HG02623 (cell line): Measurements from ENCODE around the gene CIITA.

Source experiments
- ATAC-seq: cut with Tn5 transposase; IDR thresholded peaks from one replicate; pipeline ENCODE4 v1.9.1; 2021; ENCODE audit warnings: moderate library complexity; ENCODE audit not compliant: unreplicated experiment

Gene CIITA

GRCh38 chr16:10879681-10880589 lies 2.9 kb downstream of the CIITA start:
- no peak for ATAC-seq

GRCh38 chr16:10880594-10881452 lies 3.8 kb downstream of the CIITA start:
- no peak for ATAC-seq

- ATAC-seq, result no peak
Observed at GRCh38 chr16:10881479-10882030, 4.6 kb downstream of the CIITA start.

- ATAC-seq, result no peak
Observed at GRCh38 chr16:10883004-10883403, 6.0 kb downstream of the CIITA start.

GRCh38 chr16:10885246-10885645 lies 8.2 kb downstream of the CIITA start:
- no peak for ATAC-seq

- no peak for ATAC-seq
Observed at GRCh38 chr16:10888320-10888937, 11.4 kb downstream of the CIITA start.

GRCh38 chr16:10889855-10890254 lies 12.9 kb downstream of the CIITA start:
- ATAC-seq, result no peak

- ATAC-seq, result no peak
Observed at GRCh38 chr16:10892782-10893318, 15.8 kb downstream of the CIITA start.

- no peak for ATAC-seq
Observed at GRCh38 chr16:10895053-10895946, 18.3 kb downstream of the CIITA start.

GRCh38 chr16:10896165-10896564 lies 19.2 kb downstream of the CIITA start:
- ATAC-seq, result no peak

GRCh38 chr16:10896723-10897122 lies 19.7 kb downstream of the CIITA start:
- ATAC-seq, result no peak

GRCh38 chr16:10897134-10897533 lies 20.1 kb downstream of the CIITA start:
- no peak for ATAC-seq

- ATAC-seq, result no peak
Observed at GRCh38 chr16:10902999-10903398, 26.0 kb downstream of the CIITA start.

GRCh38 chr16:10906482-10906881 lies 29.5 kb downstream of the CIITA start:
- ATAC-seq, result no peak

- ATAC-seq, result no peak
Observed at GRCh38 chr16:10906914-10907756, 30.1 kb downstream of the CIITA start.

GRCh38 chr16:10907757-10908045 lies 30.7 kb downstream of the CIITA start:
- no peak for ATAC-seq

GRCh38 chr16:10911267-10911666 lies 34.3 kb downstream of the CIITA start:
- no peak for ATAC-seq

GRCh38 chr16:10916534-10916933 lies 39.5 kb downstream of the CIITA start:
- no peak for ATAC-seq
